ENCODE data around the gene DHX15.

DHX15 gene

GRCh38 chr4:24527371-24527770 lies 57.0 kb downstream of the DHX15 start:
- 0 out of 2 replicates have a peak, but pooled peaks cover 6% of the 10 kb centered on the region for H3F3A ChIP-seq (ENCODE audit: control insufficient read depth, insufficient read depth)
- H3K27me3 ChIP-seq (ENCODE audit: control insufficient read depth, low read length): no peaks in the 10 kb centered on the region
- H3K9me2 ChIP-seq (replicated peaks; ENCODE audit: control insufficient read depth, low read length): no peaks in the 10 kb centered on the region
- no peaks in the 10 kb centered on the region for H3K4me1 ChIP-seq (ENCODE audit: control insufficient read depth, low read length)
- H4K20me1 ChIP-seq (ENCODE audit: control insufficient read depth, insufficient read depth, low read depth, low read length): peaks cover 3% of the 10 kb centered on the region; the same call in 1 of the 2 replicates
- TF ChIP-seq EZH2phosphoT487 (IDR thresholded peaks at IDR 0.05; ENCODE audit: borderline replicate concordance, low read length) (no peak), CTCF (IDR thresholded peaks at IDR 0.05; ENCODE audit: low read depth, low read length, poor library complexity, severe bottlenecking) (no peak)
- peaks cover 93% of the 10 kb centered on the region for H3K36me3 ChIP-seq (ENCODE audit: control insufficient read depth, low read length)
- no peaks in the 10 kb centered on the region for H3K9me3 ChIP-seq (ENCODE audit: control insufficient read depth, insufficient read depth, low read length)
- H3K27ac ChIP-seq (ENCODE audit: low read depth, low read length): no peak overlapping the region
- peaks cover 32% of the 10 kb centered on the region for H3K79me2 ChIP-seq (ENCODE audit: control insufficient read depth, low read length)
- no peak overlapping the region for H3K4me3 ChIP-seq (ENCODE audit: low read length)
- no peak overlapping the region for H3K4me2 ChIP-seq (ENCODE audit: low read length)

- no peaks in the 10 kb centered on the region for H3K9me3 ChIP-seq (ENCODE audit: control insufficient read depth, insufficient read depth, low read length)
- H3K4me1 ChIP-seq (ENCODE audit: control insufficient read depth, low read length): no peaks in the 10 kb centered on the region
- H3K36me3 ChIP-seq (ENCODE audit: control insufficient read depth, low read length): peaks cover 78% of the 10 kb centered on the region
- no peak overlapping the region for H3K4me3 ChIP-seq (ENCODE audit: low read length)
- H3K9me2 ChIP-seq (replicated peaks; ENCODE audit: control insufficient read depth, low read length): no peaks in the 10 kb centered on the region
- peaks cover 21% of the 10 kb centered on the region for H3F3A ChIP-seq (ENCODE audit: control insufficient read depth, insufficient read depth)
- no peaks in the 10 kb centered on the region; the same call in 1 of the 2 replicates for H4K20me1 ChIP-seq (ENCODE audit: control insufficient read depth, insufficient read depth, low read depth, low read length)
- peaks cover 7% of the 10 kb centered on the region; the same call in 1 of the 2 replicates for H3K79me2 ChIP-seq (ENCODE audit: control insufficient read depth, low read length)
- TF ChIP-seq EZH2phosphoT487 (IDR thresholded peaks at IDR 0.05; ENCODE audit: borderline replicate concordance, low read length) (no peak), CTCF (IDR thresholded peaks at IDR 0.05; ENCODE audit: low read depth, low read length, poor library complexity, severe bottlenecking) (no peak)
- no peak overlapping the region for H3K27ac ChIP-seq (ENCODE audit: low read depth, low read length)
- H3K4me2 ChIP-seq (ENCODE audit: low read length): no peak overlapping the region
- no peaks in the 10 kb centered on the region for H3K27me3 ChIP-seq (ENCODE audit: control insufficient read depth, low read length)
Measured at GRCh38 chr4:24521544-24521943, 62.8 kb downstream of the DHX15 start.

GRCh38 chr4:24519649-24520048 lies 64.7 kb downstream of the DHX15 start:
- TF ChIP-seq CTCF (IDR thresholded peaks at IDR 0.05; ENCODE audit: low read depth, low read length, poor library complexity, severe bottlenecking) (no peak), EZH2phosphoT487 (IDR thresholded peaks at IDR 0.05; ENCODE audit: borderline replicate concordance, low read length) (no peak)
- Histone ChIP-seq H3K4me1 (ENCODE audit: control insufficient read depth, low read length) (no peaks in the 10 kb centered on the region), H3K4me3 (ENCODE audit: low read length) (no peak overlapping the region), H3K9me3 (ENCODE audit: control insufficient read depth, insufficient read depth, low read length) (no peaks in the 10 kb centered on the region), H3F3A (ENCODE audit: control insufficient read depth, insufficient read depth) (peaks cover 27% of the 10 kb centered on the region), H3K27ac (ENCODE audit: low read depth, low read length) (no peak overlapping the region), H3K79me2 (ENCODE audit: control insufficient read depth, low read length) (peaks cover 2% of the 10 kb centered on the region; the same call in 1 of the 2 replicates), H3K9me2 (replicated peaks; ENCODE audit: control insufficient read depth, low read length) (no peaks in the 10 kb centered on the region), H3K27me3 (ENCODE audit: control insufficient read depth, low read length) (no peaks in the 10 kb centered on the region), H4K20me1 (ENCODE audit: control insufficient read depth, insufficient read depth, low read depth, low read length) (no peaks in the 10 kb centered on the region; the same call in 1 of the 2 replicates), H3K36me3 (ENCODE audit: control insufficient read depth, low read length) (peaks cover 61% of the 10 kb centered on the region), H3K4me2 (ENCODE audit: low read length) (no peak overlapping the region)
